NB4 (cell line): ENCODE data around the gene REPIN1.

ENCODE experiments used
- DNase-seq: peaks from one replicate; pipeline ENCODE4 v3.0.0; 2010; ENCODE audit warnings: low read depth
- H3K4me3 ChIP-seq: one replicate; pipeline ENCODE4 v1.5.1; 2011; ENCODE audit warnings: mild to moderate bottlenecking, low read depth, low read length, moderate library complexity
- CTCF ChIP-seq: IDR thresholded peaks from one replicate; pipeline ENCODE4 v1.5.1; 2012; ENCODE audit warnings: low read depth, low read length
- MAX ChIP-seq: IDR thresholded peaks from 2 replicates; pipeline ENCODE4 v1.6.1; 2011; ENCODE audit warnings: low read depth, low read length
- MYC ChIP-seq: IDR thresholded peaks from 2 replicates; pipeline ENCODE4 v1.6.1; 2011; ENCODE audit warnings: low read depth, low read length
- POLR2A ChIP-seq: IDR thresholded peaks from 2 replicates; pipeline ENCODE4 v1.6.1; 2011; ENCODE audit warnings: mild to moderate bottlenecking; ENCODE audit not compliant: insufficient read length; ENCODE audit errors: extremely low read depth

The REPIN1 gene

GRCh38 chr7:150329331-150330120, 39.1 kb upstream of the REPIN1 start:
- no peak overlapping the region for H3K4me3 ChIP-seq

GRCh38 chr7:150330211-150330885, 38.3 kb upstream of the REPIN1 start:
- H3K4me3 ChIP-seq, result no peak overlapping the region
- DNase-seq, result no peak
- TF ChIP-seq CTCF, result no peak
- no peak for TF ChIP-seq POLR2A
- TF ChIP-seq MYC, result no peak
- no peak for TF ChIP-seq MAX

More at GRCh38 chr7:150329331-150330120, 39.1 kb upstream of the REPIN1 start:
- TF ChIP-seq MYC (no peak), MAX (no peak), CTCF (no peak), POLR2A (no peak)
- DNase-seq, result no peak

GRCh38 chr7:150332852-150333635, 35.6 kb upstream of the REPIN1 start:
- no peak for TF ChIP-seq MYC
- no peak for TF ChIP-seq POLR2A
- TF ChIP-seq MAX, result no peak
- no peak for TF ChIP-seq CTCF
- no peak overlapping the region for H3K4me3 ChIP-seq
- no peak for DNase-seq

GRCh38 chr7:150333659-150334058, 35.0 kb upstream of the REPIN1 start:
- TF ChIP-seq CTCF (no peak), MYC (no peak), MAX (no peak), POLR2A (no peak)
- no peak overlapping the region for H3K4me3 ChIP-seq
- DNase-seq, result no peak

- TF ChIP-seq POLR2A (no peak), MAX (no peak), CTCF (no peak), MYC (no peak)
- H3K4me3 ChIP-seq, result no peak overlapping the region
- no peak for DNase-seq
Measured at GRCh38 chr7:150334108-150334507, 34.5 kb upstream of the REPIN1 start.
